TTC549 (cell line): ENCODE measurements around the gene PARD3B.

Experiments used
- FAIRE-seq: peaks from 2 replicates; lab custom pipeline; 2012; peaks lifted over from hg19 to GRCh38; lab: Jason Lieb, UNC

Gene PARD3B

GRCh38 chr2:205017381-205017780, 472.1 kb downstream of the PARD3B start:
- no peak for FAIRE-seq

- FAIRE-seq = no peak
Measured at GRCh38 chr2:205017912-205018311, 472.6 kb downstream of the PARD3B start.

DNA sequence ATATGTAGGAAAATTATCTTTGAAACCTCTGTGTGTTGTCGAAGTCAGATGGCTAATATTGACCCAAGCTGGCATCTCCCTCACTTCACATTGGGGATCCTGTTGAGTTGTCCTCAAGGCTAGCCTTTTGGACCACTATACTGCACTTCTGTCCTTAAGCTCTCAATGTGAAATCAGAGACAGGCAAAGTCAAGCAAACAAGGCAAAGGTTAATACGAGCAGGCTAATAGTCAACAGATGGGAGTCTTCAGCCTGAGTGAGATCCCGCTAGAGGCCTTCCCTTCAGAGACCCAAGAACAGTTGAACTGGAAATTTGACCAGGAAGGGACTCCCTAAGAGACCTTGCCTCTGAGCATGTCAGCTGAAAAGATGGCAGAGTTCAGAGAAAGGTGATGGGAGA, 475.4 kb downstream of the PARD3B start:
- FAIRE-seq = no peak

GRCh38 chr2:205022841-205023240, 477.6 kb downstream of the PARD3B start:
- no peak for FAIRE-seq

- FAIRE-seq = no peak
Measured at GRCh38 chr2:205024822-205025518, 479.7 kb downstream of the PARD3B start.

GRCh38 chr2:205025580-205026240, 480.4 kb downstream of the PARD3B start:
- FAIRE-seq = no peak

DNA sequence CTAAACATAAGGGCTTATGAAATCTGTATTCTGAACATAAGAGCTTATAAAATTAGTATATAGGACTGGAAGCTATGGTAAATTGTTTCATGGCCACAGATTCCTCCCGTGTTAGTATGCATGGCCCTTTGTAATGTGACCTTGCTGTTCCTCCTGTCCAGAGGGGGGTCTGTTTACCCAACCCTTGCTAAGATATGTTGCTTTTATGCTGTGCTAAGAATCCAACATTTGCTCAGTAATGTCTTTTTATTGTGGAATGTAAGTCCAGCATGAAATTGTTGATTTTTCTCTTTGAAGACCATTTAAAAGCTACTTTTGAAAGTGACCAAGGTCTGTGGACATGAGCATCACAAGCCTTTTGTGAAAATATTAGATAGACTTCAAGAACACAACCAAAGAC, 485.4 kb downstream of the PARD3B start:
- FAIRE-seq = no peak

DNA sequence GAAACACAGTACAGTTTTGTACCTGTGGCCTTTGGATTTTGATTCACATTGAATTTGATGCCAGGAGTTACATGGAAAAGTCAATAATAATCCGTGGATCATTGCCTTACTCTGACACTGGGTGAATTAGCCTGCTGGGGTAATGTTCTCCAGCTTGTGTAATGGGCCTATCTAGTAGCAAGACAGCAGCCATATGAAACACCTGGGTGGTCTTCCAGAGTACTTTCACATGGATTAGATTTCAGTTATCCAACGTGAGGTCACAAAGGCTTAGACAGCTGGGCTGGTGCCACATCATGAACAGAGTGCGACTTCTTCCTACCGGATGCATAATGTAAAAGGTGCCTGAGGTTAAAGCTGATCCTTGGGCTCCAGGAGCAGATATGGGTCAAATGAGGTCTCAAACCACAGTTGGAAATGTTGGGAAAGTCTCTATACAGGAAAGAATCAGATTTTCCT, 486.8 kb downstream of the PARD3B start:
- FAIRE-seq = no peak

GRCh38 chr2:205033431-205033830, 488.2 kb downstream of the PARD3B start:
- no peak for FAIRE-seq

DNA sequence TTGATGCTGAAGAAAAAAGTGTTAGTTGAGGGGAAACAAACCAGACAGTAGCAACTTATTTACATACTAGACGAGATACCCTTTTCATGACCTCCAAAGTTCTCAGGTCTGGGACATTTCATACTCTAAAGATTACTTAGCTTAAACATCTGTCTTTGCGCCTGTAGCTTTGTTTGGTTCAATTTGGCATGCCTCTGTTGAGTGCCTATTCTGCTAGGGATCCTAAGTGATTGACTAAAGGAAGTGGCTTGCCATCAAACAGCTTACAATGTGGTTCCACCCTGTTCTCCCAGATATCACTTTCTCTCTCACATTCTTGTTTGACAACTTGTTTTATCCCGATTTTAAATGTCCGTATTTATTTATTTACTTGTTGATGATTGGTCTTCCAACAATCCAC, 488.8 kb downstream of the PARD3B start:
- no peak for FAIRE-seq

DNA sequence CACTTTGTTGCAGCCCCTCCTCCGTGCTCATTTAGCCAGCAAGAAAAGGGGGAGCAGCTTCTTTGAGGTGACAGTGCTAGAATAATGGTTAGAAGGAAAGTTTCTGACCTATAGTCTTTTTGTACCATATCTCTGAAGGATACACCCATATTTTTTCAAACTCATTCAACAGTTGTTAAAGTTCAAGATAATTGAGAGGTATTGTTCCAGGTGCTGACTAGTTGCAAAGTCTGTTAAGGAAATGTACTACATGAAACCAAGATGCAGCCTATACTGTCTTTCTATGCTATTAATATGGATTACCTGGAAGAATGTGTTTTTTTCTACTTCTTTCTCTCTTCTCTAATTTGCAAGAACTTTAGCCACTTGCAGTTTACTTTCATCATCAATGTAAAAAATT, 495.0 kb downstream of the PARD3B start:
- no peak for FAIRE-seq

DNA sequence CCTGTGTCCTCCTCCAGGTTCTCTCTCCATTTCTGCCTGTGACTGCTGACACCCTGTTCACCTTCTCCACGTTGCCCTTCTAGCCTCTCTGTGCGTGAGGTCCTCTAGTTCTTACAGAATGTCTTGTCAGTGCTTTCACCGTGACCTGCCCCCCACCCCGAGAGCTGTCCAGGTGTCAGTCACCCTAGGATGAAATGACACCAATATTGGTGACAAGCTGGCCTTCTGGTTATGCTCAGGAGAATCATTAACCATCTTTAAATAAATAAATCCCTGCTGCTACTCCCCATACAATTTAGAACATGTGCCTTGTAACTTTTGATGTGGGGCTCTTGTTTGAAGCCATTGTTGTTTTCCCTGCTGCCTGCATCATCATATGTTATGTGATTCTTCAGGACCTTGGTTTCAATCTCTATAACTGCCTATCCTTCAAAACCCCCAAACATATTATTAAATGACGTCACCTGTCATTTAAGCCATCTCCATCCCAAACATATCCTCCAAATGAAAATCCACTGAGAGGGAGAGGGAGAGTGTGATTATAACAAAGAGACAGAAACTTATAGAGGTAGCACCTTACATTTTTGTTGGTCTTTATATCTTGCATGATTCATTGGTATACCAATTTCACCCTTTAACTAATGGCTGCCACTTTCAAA, 496.3 kb downstream of the PARD3B start:
- no peak for FAIRE-seq

- no peak for FAIRE-seq
Measured at GRCh38 chr2:205043285-205043684, 498.0 kb downstream of the PARD3B start.

- no peak for FAIRE-seq
Measured at GRCh38 chr2:205045706-205046105, 500.4 kb downstream of the PARD3B start.

DNA sequence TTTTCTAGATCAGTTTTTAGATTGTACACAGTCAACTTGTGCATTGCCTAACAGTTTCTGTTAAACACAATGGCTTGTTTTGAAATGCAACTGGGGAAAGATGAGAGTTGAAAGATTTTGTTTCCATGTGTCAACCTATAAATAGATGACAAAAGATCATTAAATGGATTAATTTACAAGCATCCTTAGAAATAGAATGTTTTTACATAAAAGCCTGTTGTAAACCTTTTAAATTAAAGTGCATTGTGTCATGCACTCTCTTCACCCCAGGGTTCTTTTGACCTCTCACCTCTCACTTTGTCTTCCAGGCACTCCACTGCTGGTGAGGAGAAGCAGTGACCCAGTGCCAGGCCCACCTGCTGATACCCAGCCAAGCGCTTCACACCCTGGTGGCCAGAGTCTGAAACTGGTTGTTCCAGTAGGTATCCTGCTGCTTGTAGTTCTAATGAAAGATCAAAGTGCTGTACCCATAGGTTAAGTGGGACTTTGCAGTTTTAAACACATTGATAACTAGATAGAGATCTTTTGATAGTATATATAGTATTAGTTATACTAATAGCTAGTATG, 502.1 kb downstream of the PARD3B start:
- FAIRE-seq = no peak

DNA sequence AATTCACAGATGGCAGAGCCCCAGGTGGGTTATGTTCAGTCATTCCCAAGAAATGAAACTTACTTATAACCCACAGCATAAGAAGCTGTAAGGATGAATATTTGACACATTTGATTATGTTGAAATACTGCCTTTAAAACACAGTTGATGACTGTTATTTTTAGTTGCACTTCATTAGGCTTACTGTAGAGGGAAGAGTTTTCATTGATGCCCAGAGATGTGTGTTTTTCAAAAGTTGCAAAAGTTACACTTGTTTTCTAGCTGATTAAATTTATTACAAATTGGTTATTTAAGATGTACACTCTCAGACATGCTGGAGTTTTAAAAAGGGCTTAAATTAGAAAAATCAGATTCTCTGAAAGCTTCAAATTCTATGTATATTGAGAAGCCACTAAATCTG, 506.1 kb downstream of the PARD3B start:
- FAIRE-seq = no peak

DNA sequence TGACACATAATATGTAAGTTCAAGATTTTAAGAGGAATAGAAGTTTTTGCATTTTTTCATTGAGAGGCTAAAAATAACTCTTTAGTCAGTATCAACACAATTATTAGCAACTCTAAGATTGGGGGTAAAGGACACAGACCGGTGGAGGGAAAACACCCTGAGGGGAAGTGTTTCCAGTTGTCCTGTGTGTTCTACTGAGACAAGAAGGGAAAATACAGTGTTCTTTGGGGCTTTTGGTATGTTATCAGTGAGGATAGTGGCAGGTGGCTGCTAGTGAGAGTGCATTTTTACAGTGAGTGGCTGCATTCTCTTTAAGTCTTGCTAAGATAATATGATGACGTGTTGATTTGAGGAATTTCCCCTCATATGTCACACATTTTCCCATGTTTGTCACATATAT, 507.5 kb downstream of the PARD3B start:
- no peak for FAIRE-seq

DNA sequence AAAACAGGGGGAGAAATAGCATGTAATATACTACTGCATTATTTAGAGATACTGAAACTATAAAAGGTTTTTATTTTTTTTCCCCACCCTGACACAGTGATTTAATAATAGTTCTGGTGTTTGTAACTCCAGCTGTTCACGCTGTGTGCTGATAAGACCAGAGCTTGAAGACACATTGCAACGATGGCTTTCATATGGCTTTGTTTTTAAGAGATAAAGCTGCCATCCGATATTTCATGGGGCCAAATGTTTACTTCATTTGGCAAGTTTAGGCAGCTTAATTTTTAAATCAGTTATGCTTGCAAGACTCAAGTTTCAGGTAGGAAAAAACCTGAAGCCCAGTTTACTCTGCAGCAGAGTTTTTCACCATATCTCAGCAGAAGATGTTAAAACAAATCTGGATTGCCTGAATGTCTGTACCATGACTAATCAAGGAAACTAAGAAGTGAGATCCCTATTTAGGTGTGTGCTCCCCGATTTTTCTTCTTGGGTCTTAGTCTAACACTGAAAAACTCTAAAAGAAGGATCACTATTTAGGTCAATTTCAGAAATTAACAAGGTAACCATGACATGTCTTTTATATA, 508.6 kb downstream of the PARD3B start:
- FAIRE-seq = no peak

DNA sequence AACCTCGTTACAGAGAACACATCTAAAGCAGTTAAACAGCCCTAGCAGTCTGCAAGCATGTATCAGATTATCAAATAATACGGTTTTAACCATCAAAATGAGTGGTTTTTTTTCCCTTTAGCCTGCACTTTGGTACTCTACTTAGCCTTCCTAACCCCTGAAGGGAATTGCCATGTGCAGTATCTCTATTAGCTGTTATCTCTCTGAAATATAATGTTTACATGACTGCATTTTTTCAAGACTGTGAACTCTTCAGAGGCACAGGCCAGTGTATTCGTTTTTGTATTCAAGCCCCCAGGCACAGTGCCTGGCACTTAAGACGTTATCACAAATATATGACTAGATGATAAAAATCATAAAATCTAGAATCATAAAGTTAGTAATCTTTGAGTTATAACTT, 509.5 kb downstream of the PARD3B start:
- no peak for FAIRE-seq

- FAIRE-seq = no peak
Measured at GRCh38 chr2:205055251-205055650, 510.0 kb downstream of the PARD3B start.

DNA sequence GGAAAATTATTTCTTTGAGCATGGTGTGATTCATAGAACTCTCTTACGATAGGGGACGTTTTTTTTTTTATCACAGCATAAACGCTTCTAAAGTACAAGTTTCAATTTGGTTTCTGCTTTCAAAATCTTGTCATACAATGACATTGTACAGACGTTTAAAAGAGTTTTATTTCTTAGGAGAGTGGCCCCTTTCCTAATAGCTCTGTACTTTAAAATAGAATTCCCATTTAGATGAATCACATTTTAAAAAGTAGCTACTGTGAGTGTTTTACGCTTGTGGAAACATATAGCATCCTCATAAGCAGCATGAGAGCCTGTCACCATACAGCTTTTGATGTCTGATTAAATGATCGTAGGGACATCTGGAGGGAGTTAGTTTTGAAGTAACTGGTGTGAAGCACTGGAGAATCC, 510.9 kb downstream of the PARD3B start:
- FAIRE-seq = no peak

- no peak for FAIRE-seq
Measured at GRCh38 chr2:205058409-205058808, 513.1 kb downstream of the PARD3B start.

DNA sequence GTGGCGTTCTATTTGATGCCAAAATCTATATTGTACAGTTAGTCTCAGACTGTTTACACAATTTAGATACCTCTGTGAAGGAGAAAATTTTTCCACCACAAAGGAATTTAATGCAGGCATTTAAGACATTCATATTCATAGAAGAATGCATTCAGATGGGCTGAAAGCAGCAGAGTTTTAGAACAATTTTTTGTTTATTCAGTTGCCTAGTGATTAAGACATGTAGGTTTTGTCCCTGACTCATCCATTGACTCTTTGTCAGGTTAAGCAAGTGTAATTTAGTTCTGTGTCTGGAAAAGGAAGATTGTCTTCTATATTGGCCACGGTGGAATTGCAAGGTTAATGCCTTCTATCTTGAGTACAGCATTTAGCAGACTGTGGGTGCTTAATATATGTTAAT, 515.0 kb downstream of the PARD3B start:
- FAIRE-seq = no peak
